Esophagus (tissue), 2 donors: ENCODE measurements around the gene ANKRD44. TPM values are rescaled to one million over a fixed set of nuclear protein-coding genes. Genes with fewer than 3 reads are reported as not detected.

Experiments used
- H3K27ac ChIP-seq, 2 donors: one replicate each; pipeline ENCODE4 v1.5.1; 2013; ENCODE audit warnings: low read depth in 2 of 2, mild to moderate bottlenecking in 2 of 2, inconsistent platforms in 1 of 2, low read length in 1 of 2, moderate library complexity in 1 of 2
- H3K27me3 ChIP-seq, 2 donors: one replicate each; pipeline ENCODE4 v1.6.1; 2013; ENCODE audit warnings: low read length in 2 of 2, control low read depth in 1 of 2, mild to moderate bottlenecking in 1 of 2; ENCODE audit not compliant: insufficient read depth in 2 of 2, control insufficient read depth in 1 of 2
- H3K36me3 ChIP-seq, 2 donors: one replicate each; pipeline ENCODE4 v1.6.1; 2013; ENCODE audit warnings: low read length in 1 of 2; ENCODE audit not compliant: control insufficient read depth in 2 of 2, insufficient read depth in 2 of 2
- H3K4me1 ChIP-seq, 2 donors: one replicate each; pipeline ENCODE4 v1.6.1; 2013; ENCODE audit warnings: low read length in 1 of 2; ENCODE audit not compliant: control insufficient read depth in 2 of 2, insufficient read depth in 2 of 2
- H3K4me3 ChIP-seq, 2 donors: one replicate each; pipeline ENCODE4 v1.5.1; 2013; ENCODE audit warnings: low read length in 2 of 2, mild to moderate bottlenecking in 2 of 2, low read depth in 1 of 2, moderate library complexity in 1 of 2
- H3K9me3 ChIP-seq, 2 donors: one replicate each; pipeline ENCODE4 v1.6.1; 2013; ENCODE audit warnings: mild to moderate bottlenecking in 2 of 2, low read depth in 1 of 2, low read length in 1 of 2, moderate library complexity in 1 of 2; ENCODE audit not compliant: control insufficient read depth in 2 of 2, insufficient read depth in 1 of 2
- WGBS, 2 donors: extraction: QIAGEN DNeasy Blood & Tissue Kit; methylation state at CpG; one replicate each; pipeline ENCODE4 v1.1.7; 2013; 5-methylcytosine and 5-hydroxymethylcytosine counted together
- polyA plus RNA-seq, 2 donors: library from polyadenylated mRNA; stranded (reverse); fragments of 200-250 nt; gene quantifications; one replicate each; pipeline ENCODE4 v1.2.3, GENCODE V29; 2013
- donor health status: healthy with polysubstance abuse.
- donor health status: Bipolar disorder and iron deficiency.

The ANKRD44 gene
- polyA plus RNA-seq, 2 donors = 1.1 to 1.5 TPM

DNA sequence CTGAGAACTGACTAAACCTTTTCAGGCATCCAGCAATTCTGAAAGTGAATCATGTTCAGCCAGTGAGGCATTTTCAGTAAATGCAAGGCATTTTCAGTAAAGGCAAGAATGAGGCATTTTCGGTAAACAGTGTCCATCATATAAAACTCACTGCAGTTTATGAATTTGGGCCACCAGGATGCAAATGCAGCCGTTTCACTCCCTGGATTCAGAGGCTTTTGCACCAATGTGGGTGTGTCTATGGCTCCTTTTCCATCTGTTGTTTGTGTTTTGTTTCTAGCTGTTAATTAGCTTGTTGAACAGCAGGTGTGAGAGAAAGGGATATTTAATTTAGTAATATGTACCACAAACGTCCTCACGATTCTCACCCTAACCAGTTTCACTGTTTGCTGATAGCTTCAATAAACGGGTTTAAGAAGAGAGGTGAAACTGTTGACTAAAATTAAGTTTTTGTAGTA, 267.8 kb downstream of the ANKRD44 start:
- Histone ChIP-seq H3K4me1 (no peaks in the 10 kb centered on the region), H3K9me3 (no peaks in the 10 kb centered on the region), H3K36me3 (no peaks in the 10 kb centered on the region), H3K27ac (no peak overlapping the region), H3K4me3 (no peak overlapping the region), H3K27me3 (no peaks in the 10 kb centered on the region)
- WGBS, 2 donors = 76 to 79% methylated on average over 5 of the region's 5 CpGs

DNA sequence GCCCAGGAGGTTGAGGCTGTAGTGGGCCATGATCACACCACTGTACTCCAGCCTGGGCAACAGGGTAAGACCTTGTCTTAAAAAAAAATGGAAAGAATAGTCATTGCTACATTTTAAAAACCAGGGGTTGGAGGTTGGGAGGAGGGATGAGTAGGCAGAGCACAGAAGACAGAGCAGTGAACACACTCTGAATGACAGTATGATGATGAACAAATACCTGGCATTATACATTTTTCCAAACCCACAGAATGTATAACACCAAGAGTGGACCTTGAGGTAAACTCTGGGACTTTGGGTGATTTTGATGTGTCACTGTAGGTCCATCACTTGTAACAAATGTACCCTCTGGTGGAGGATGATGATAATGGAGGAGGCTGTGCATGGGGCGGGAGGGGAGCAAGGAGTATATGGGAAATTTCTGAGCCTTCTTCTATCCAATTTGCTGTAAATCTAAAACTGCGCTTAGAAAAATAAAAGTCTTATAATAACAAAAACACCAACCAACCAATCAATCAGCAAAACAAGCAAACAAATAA, 272.6 kb downstream of the ANKRD44 start:
- WGBS, 2 donors = 93 to 96% methylated on average over 2 of the region's 2 CpGs

DNA sequence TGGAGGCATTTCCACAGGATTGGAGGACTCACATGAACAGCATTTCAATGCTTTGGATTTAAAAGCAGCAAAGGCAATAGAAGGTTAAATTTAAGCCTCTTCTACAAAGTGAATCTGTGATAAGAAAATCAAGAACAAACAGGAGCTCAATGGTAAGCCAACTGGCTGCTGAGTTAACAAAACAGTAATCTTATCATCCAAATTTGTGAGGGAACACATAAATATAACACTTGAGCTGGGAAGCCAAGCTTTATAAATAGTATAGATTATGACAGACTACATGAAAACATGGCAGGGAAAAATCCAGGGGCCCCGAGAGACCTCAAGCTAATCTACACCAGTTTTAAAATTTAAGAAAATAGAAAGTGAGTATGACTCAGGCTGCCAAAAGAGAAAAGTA, 275.6 kb downstream of the ANKRD44 start:
- no peak overlapping the region for H3K4me3 ChIP-seq
- peaks cover 2% of the 10 kb centered on the region in 2 donors for H3K4me1 ChIP-seq
- no peak overlapping the region for H3K27ac ChIP-seq
- 70 to 75% methylated on average over 1 of the region's 1 CpG for WGBS, 2 donors
- no peaks in the 10 kb centered on the region for H3K9me3 ChIP-seq
- H3K27me3 ChIP-seq = no peaks in the 10 kb centered on the region
- H3K36me3 ChIP-seq = no peaks in the 10 kb centered on the region

More for the DNA sequence above, 272.6 kb downstream of the ANKRD44 start:
- Histone ChIP-seq H3K4me3 (no peak overlapping the region), H3K27me3 (no peaks in the 10 kb centered on the region), H3K27ac (no peak overlapping the region), H3K9me3 (no peaks in the 10 kb centered on the region), H3K4me1 (peaks cover 0 to 2% of the 10 kb centered on the region in 2 donors), H3K36me3 (no peaks in the 10 kb centered on the region)

DNA sequence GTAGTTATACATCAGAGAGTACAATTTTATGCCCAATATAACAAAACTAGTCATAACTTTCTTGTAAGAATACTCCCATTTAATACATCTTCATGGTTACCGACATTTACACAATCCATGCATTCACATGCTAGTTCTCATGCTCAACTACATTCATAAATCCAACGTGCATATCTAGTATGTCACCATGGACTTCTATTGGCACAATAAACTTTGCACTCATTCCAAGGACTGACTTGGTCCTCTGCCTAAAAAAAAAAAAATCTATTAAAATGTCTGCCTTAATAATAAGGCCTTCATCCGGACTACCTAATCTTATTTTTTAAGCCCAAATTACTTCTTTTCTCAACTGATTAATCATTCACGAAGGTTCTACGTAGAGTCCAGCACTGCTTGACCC, 276.3 kb downstream of the ANKRD44 start:
- no peaks in the 10 kb centered on the region for H3K27me3 ChIP-seq
- H3K4me1 ChIP-seq = peaks cover 2 to 3% of the 10 kb centered on the region in 2 donors
- no peak overlapping the region for H3K4me3 ChIP-seq
- 78 to 85% methylated on average over 5 of the region's 5 CpGs for WGBS, 2 donors
- no peaks in the 10 kb centered on the region for H3K36me3 ChIP-seq
- no peaks in the 10 kb centered on the region for H3K9me3 ChIP-seq
- H3K27ac ChIP-seq = no peak overlapping the region

DNA sequence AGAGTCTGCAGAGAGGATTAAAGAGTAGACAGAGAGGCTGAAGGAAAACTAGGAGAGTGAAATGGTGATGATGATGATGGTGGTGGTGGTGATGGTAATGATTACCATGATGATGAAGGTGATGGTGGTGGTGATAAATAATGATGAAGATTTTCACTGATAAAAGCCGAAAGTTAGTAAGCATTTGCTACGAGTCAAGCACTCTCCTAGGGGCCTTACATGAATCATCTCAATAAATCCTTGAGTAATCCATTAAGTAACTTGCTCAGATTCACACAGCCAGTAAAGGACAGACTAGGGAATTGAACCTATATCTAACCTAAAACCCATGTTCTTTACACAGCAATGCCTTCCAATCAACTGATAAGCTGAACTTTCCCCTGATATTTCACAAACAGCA, 277.4 kb downstream of the ANKRD44 start:
- peaks cover 2 to 3% of the 10 kb centered on the region in 2 donors for H3K4me1 ChIP-seq
- H3K4me3 ChIP-seq = no peak overlapping the region
- 84 to 97% methylated on average over 2 of the region's 2 CpGs for WGBS, 2 donors
- H3K9me3 ChIP-seq = no peaks in the 10 kb centered on the region
- no peaks in the 10 kb centered on the region for H3K36me3 ChIP-seq
- no peaks in the 10 kb centered on the region for H3K27me3 ChIP-seq
- H3K27ac ChIP-seq = no peak overlapping the region

DNA sequence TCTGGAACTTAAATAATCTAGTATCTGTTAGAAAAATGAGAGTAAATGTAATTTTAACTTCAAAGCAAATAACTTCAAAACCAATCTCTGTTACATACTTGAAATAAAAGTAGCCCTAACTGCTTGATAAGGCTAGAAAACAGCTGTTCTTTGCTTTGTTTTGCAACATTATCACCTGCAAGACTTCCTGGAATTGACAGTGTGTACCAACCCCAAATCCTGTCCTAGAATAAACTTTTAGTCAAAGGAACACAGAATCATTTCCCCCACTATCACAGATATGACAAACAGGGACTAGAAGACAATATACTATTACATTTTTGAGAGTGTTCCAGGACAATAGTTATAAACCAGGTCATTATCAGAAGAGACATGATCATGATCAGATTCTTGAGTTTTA, 278.8 kb downstream of the ANKRD44 start:
- Histone ChIP-seq H3K4me1 (peaks cover 2 to 3% of the 10 kb centered on the region in 2 donors), H3K36me3 (no peaks in the 10 kb centered on the region), H3K9me3 (no peaks in the 10 kb centered on the region), H3K27ac (no peak overlapping the region), H3K27me3 (no peaks in the 10 kb centered on the region), H3K4me3 (no peak overlapping the region)

DNA sequence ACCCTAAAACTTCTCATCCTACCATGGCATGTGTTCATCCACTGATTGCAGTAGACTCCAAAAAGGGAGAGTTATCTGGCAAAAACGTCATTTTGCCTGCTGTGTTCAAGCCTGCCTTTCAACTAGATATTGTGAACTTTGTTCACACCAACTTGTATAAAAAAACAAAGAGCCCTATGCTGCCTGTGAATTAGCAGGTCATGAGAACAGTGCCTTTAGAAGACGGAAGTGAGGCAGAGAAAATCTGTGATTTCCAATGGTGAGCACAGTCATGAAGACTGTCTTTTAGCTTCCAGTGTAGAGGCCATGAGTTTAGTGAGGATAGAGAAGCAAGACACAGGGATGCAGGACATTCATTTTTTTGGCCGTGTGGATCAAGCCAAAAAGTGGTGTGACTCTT, 280.5 kb downstream of the ANKRD44 start:
- WGBS, 2 donors = 85 to 87% methylated on average over 3 of the region's 3 CpGs
- Histone ChIP-seq H3K27ac (no peak overlapping the region), H3K36me3 (no peaks in the 10 kb centered on the region), H3K9me3 (no peaks in the 10 kb centered on the region), H3K4me3 (no peak overlapping the region), H3K4me1 (peaks cover 0 to 3% of the 10 kb centered on the region in 2 donors), H3K27me3 (no peaks in the 10 kb centered on the region)

DNA sequence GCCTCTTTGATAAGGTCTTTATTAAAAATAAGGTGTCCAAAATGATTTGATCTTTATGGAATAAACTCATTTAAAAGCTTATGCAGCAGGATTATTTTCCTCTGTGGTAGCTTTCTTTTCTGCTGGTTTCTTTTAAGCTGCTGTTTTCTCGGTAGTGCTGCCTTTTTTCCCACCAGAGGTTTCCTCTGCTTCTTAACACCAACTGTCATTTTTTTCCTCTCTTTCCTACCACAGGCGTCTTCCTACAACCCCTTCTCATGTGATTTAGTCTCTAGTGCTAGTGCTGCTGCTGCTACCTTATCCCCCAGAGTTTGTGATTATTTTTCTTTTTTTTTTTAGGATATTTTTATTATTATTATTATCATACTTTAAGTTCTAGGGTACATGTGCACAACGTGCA, 281.9 kb downstream of the ANKRD44 start:
- H3K27ac ChIP-seq = no peak overlapping the region
- H3K27me3 ChIP-seq = no peaks in the 10 kb centered on the region
- H3K4me3 ChIP-seq = no peak overlapping the region
- WGBS, 2 donors = 87 to 90% methylated on average over 3 of the region's 3 CpGs
- peaks cover 3 to 8% of the 10 kb centered on the region in 2 donors for H3K36me3 ChIP-seq
- H3K9me3 ChIP-seq = no peaks in the 10 kb centered on the region
- peaks cover 0 to 3% of the 10 kb centered on the region in 2 donors for H3K4me1 ChIP-seq

DNA sequence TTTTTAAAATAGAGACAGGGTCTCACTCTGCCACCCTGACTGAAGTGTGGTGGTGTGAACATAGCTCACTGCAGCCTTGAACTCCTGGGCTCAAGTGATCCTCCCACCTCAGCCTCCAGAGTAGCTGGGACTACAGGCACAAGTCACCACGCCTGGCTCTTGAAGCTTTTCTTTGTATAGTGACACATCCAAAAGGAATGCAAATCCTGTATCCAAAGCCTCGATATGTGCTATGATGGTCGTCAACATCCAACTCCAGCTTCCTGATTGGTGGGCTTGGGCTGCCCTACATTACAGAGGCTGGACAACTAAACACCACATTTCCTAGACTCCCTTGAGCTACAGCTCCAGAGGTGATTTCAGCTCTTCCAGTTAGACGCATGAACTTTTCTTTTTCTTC, 282.4 kb downstream of the ANKRD44 start:
- no peaks in the 10 kb centered on the region for H3K9me3 ChIP-seq
- peaks cover 3 to 8% of the 10 kb centered on the region in 2 donors for H3K36me3 ChIP-seq
- no peaks in the 10 kb centered on the region for H3K27me3 ChIP-seq
- no peak overlapping the region for H3K4me3 ChIP-seq
- 62 to 71% methylated on average over 4 of the region's 4 CpGs for WGBS, 2 donors
- no peak overlapping the region for H3K27ac ChIP-seq
- H3K4me1 ChIP-seq = peaks cover 0 to 3% of the 10 kb centered on the region in 2 donors

DNA sequence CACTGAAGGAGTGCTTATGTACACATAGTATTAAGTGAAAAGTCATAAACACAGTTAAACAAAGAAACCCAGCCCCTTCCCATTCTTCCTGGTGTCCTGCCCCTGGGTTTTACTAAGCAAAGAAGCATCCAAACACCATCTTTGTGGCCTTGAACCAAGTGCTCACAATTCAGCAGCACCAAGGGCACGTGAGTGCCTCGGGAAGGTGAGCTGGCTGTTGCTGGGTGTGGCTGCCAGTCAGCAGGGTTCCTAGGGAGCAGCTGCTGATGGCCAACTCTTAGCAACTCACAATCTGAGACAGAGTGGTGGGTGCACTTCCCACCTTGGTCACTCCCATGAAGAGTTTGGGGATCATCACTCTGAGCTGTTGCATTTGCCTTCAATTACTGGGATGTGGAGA, 286.4 kb downstream of the ANKRD44 start:
- no peaks in the 10 kb centered on the region for H3K4me1 ChIP-seq
- H3K27me3 ChIP-seq = no peaks in the 10 kb centered on the region
- 52 to 70% methylated on average over 2 of the region's 2 CpGs for WGBS, 2 donors
- no peak overlapping the region for H3K4me3 ChIP-seq
- H3K9me3 ChIP-seq = no peaks in the 10 kb centered on the region
- no peak overlapping the region for H3K27ac ChIP-seq
- peaks cover 3 to 8% of the 10 kb centered on the region in 2 donors for H3K36me3 ChIP-seq
